CD4-positive, alpha-beta T cell treated with Interleukin-10 for 1 hour (primary cell): ENCODE measurements around the gene TNFRSF14.

Source experiments
- DNase-seq: peaks from one replicate; pipeline ENCODE4 v3.0.0-alpha.2; 2020

TNFRSF14 gene

DNA sequence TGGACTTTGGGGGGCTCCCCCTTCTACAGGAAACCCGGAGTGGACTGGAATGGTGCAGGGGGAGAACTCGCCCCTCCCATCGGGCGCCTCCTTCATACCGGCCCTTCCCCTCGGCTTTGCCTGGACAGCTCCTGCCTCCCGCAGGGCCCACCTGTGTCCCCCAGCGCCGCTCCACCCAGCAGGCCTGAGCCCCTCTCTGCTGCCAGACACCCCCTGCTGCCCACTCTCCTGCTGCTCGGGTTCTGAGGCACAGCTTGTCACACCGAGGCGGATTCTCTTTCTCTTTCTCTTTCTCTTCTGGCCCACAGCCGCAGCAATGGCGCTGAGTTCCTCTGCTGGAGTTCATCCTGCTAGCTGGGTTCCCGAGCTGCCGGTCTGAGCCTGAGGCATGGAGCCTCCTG lies at the start of gene TNFRSF14:
TNFRSF14 (plus strand) TSS at position 95 of the 401 bp plus-strand sequence; CDS start at position 389, 294 bp downstream.
- DNase-seq = peak; percentile 82

GRCh38 chr1:2506901-2507565 lies 49.1 kb upstream of the TNFRSF14 start:
- no peak for DNase-seq

DNA sequence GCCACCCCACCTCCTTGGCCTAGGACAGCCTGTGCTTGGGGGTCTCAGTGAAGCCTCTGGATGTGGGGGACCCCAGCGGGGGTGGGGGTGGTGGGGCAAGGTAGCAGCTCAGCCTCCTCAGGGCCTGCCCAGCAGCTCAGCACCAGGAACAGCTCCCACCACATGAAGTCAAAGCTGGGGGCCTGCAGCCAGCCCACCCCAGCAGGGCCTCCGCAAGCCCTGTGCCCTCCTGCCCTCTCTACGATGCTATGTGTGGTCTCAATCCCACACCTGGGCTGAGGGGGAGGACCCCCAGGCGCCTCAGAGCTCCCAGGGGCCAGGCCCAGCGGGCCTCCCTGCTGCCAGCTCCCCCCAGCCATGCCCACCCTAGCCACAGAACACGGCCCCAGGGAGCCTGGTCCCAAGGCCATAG lies 48.4 kb upstream of the TNFRSF14 start:
- DNase-seq = no peak

DNA sequence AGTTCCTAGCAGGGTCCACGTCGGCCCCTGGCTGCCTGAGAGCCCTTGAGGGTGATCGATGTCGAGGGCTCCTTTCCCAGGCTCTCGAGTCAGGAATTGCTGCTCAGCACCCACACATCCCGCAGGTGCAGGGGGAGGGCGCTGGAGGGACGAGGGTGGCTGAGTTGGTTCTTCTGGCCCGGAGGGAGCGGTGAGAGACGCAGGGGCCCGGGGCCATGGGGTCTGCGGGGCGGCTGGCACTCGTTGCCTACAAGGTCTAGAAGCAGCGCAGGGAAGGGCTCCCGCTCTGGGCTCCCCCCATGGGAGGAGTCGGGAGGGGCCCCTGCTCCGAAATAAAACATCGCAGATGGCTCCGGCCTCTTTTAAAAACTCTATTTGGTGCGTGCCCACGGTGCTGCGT lies 48.0 kb upstream of the TNFRSF14 start:
- no peak for DNase-seq

DNA sequence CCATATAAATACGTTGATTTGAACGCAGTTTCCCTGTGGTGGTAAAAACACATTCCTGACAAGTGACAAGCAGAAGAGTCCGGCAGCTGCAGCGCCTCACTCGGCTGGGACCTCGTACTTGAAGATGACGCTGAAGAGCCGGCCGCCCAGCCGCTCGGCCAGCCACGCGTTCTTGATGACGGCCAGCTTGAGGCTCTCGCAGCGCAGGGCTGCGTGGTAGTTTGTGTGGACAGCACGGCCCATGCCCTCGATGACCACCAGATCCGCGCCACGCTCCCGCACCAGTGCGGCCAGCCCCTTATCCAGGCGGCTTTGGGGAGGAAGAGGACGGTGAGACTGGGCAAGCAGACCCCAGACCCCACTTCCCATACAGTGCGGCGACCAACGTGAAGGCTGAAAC lies 47.4 kb upstream of the TNFRSF14 start:
- DNase-seq = no peak

- DNase-seq = no peak
Observed at GRCh38 chr1:2509589-2509988, 46.6 kb upstream of the TNFRSF14 start.

- DNase-seq = no peak
Observed at GRCh38 chr1:2510366-2511155, 45.6 kb upstream of the TNFRSF14 start.

- DNase-seq = no peak
Observed at GRCh38 chr1:2512862-2513421, 43.2 kb upstream of the TNFRSF14 start.

DNA sequence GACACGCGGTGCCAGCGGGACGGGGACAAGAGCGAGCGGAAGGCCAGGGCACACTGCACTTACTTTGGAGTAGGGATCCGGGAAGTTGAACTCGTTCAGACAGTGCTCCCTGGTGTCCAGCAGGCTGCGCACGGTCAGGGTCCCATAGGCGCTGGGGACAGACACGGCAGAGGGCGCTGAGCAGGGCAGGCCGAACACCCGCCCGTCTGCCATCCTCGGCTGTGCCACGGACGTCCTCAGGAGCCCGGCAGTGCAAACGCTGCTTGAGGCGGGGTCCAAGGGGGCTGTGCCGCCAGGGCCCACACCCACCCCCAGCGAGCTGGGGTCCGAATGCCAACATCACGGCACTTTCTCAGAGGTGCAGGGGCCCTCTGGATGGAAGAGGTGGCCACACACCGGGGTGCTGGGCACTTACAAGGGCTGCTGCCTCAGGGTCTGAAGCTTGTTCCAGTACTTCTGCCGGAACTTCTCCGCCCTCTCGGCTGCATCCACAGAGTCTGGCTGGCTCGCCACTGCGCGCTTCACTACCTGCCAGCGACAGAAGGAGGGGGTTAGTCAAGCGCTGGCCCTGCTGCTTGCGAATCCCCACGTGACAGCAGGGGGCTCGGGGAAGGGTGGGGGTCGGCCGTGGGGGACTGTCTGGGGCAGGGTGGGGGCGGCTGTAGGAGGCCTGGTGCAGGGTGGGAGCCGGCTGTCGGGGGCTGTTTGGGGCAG lies 42.1 kb upstream of the TNFRSF14 start:
- DNase-seq = no peak

DNA sequence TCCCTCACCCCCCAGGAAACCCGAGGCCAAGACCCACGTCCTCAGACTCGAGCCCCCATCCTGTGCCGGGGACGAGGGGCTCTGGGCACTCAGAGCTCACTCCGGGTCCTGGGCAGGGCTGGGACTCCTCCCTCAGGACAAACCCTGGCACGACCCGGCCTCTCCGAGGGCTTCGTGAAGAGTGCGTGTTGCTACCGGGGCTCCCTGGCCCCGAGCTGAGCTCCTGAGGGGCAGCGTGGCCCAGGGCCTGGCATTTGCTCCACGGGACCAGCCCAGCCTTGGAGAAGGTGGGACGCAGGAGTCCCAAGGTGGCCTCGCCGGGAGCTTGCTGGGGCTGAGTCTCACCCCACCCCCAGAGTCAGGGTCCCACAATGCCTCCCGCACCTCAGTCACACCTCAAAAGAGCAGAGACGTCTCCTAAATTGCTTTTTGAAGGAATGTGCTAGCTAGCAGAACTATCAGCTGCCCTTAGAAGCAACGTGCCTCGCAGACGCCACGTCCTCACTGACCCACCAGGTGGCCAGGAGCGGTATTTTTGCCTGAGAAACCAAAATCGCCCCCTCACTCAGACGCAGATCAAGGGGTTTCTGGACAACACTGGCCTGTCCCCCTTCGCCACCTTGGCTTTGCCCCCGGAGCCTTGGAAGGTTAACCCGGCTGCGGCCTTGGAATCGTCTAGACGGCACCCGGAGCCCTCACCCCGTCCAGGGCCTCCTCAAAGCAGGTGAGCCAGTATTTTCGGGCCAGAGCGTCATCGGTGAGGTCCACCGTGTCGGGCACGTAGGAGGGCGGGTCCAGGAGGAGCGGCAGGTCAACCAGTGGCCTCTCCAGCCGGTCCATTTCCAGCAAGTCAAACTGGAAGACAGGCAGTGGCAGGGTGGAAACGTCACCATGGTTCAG lies 41.1 kb upstream of the TNFRSF14 start:
- no peak for DNase-seq

- DNase-seq = no peak
Observed at GRCh38 chr1:2515763-2516080, 40.4 kb upstream of the TNFRSF14 start.

GRCh38 chr1:2516124-2516523 lies 40.0 kb upstream of the TNFRSF14 start:
- no peak for DNase-seq

DNA sequence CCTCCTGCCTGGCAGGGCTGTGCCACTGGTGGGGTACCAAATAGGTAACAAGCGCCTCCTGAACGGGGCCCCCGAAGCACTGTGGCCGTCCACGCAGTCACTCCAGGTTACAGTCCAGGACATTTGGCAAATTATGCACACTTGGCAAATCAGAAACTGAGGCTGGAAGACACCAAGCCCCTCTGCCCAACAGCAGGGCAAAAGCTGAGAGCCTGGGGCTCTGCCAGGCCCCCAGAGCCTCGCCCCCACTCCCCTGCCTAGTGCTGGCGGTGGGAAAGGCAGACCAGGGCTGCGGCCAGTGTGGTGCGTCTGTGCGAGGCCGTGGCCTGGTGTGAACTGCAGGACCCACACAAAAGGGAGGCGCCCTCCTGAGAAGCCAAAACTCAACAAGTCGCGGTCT lies 39.2 kb upstream of the TNFRSF14 start:
- no peak for DNase-seq

DNA sequence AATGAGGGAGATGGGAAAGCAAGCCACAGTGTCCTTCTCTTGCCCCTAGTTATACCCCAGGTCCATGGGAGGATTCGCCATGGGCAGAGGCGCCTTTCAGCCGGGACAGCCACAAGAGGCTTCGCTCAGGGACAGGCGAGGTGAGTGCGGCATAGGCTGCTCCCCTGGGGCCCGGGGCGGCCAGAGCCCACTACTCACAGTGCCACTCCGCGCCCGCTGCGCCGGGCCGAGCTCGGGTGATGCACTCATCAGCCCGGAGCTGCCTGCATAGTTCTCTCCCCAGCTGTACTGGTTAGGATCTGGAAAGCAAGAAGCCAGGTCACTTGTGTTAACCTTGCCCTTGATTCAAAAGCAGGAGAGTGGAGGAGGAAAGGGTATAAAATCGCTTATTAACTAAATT lies 38.2 kb upstream of the TNFRSF14 start:
- DNase-seq = no peak

DNA sequence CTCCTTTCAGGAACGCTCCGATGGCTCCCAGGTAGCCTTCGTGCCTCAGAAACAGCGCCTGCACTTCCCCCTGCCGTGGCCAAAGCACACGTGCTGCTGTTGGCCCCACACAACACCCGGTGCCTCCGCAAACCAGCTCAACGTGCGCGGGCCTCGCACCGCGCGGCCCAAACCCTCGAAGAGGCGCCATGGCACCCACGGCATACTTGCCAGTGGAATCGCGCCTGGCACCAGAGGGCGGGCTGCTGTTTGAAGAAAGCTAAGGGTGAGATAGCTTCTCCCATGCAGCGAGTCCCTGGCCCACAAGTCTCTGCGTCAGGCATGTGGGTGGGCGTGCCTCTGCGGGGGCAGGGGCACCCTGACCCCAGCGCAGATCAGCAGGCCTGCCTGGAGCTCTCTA lies 37.6 kb upstream of the TNFRSF14 start:
- no peak for DNase-seq

GRCh38 chr1:2519029-2519685 lies 37.0 kb upstream of the TNFRSF14 start:
- no peak for DNase-seq

GRCh38 chr1:2519729-2520128 lies 36.4 kb upstream of the TNFRSF14 start:
- no peak for DNase-seq

GRCh38 chr1:2520206-2520605 lies 36.0 kb upstream of the TNFRSF14 start:
- no peak for DNase-seq

- DNase-seq = no peak
Observed at GRCh38 chr1:2520806-2521205, 35.4 kb upstream of the TNFRSF14 start.

DNA sequence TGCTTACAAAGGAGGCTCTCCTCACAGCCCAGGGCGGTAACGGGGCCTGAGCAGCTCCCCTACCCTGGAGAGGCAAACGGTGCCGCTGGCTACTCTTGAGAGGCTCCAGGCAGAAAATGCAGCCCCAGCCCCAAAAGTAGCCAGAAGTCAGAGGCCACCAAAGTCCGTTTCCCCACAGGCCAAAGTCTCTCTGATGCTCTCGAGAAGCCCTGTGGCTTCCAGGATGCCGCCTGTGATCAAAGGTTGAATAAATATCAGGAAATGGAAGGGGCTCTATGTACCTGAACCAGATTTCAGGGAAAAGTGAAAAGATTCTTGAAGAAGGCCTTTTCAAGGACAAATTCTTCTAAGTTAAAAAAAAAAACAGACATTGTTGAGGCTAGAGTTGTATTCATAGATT lies 33.9 kb upstream of the TNFRSF14 start:
- DNase-seq = no peak

DNA sequence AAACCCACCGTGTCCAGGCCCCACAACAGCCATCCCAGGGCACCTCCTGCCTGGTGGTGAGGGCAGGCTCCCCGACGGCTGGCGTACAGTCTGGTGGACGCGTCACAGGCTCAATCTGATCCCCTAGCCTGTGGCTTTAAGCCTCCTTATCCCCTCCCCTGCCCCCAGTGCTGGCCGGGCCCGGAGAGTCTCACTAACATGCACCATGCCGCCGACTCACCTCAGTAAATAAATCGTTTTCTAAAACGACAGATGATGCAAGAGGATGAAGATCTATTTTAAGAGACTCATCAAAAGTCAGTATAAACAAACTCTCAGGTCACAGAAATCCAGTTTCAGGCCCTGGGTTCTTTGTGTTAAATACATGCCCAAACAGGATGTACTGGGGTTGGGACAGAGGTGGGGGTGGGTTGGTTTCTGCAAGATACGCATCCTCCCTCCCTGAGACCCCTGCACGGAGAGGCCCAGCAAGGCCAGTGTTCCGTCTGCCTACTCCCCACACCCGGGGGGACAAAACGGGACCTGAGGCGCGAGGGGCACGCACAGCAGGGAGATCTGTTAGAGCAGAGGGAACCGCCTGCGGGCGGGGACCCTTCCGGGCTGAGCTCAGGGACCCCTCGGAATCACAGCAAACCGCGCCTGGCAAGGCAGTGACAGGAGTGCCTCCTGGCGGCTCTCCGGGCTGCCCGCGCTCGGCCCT lies 32.8 kb upstream of the TNFRSF14 start:
- DNase-seq = no peak
